Left lung (tissue), 10 donors: ENCODE results near the gene TJP2. TPM values are rescaled to one million over a fixed set of nuclear protein-coding genes. Genes with fewer than 3 reads are reported as not detected.

Source experiments
- ATAC-seq: fragments of 200-7000 bp; cut with Tn5 transposase; one replicate; pipeline ENCODE4 v1.9.1; 2020; ENCODE audit warnings: moderate library complexity
- DNase-seq, 4 donors: peaks; one replicate each; pipeline ENCODE4 v3.0.0-alpha.2; 2013 to 2020
- H3K27ac ChIP-seq, 2 donors: fragments of 200-600 bp; sonication (generic) in 1 of 2; one replicate each; pipeline versions ENCODE4 v1.5.0 to v1.8.0; 2020 to 2021
- H3K27me3 ChIP-seq, 2 donors: fragments of 200-600 bp; sonication (generic) in 1 of 2; one replicate each; pipeline versions ENCODE4 v1.5.0 to v1.8.0; 2020 to 2021
- H3K36me3 ChIP-seq, 2 donors: fragments of 200-600 bp; sonication (generic) in 1 of 2; one replicate each; pipeline versions ENCODE4 v1.5.0 to v1.8.0; 2020 to 2021
- H3K4me1 ChIP-seq, 2 donors: fragments of 200-600 bp; one replicate each; pipeline ENCODE4 v1.8.0; 2021
- H3K4me3 ChIP-seq, 2 donors: fragments of 200-600 bp; sonication (generic) in 1 of 2; one replicate each; pipeline versions ENCODE4 v1.5.0 to v1.8.0; 2020 to 2021; ENCODE audit warnings: mild to moderate bottlenecking in 1 of 2
- H3K9me3 ChIP-seq, 2 donors: fragments of 200-600 bp; sonication (generic) in 1 of 2; one replicate each; pipeline versions ENCODE4 v1.5.0 to v1.8.0; 2020 to 2021
- CTCF ChIP-seq, 2 donors: fragments of 200-600 bp; sonication (generic) in 1 of 2; IDR thresholded peaks; one replicate each; pipeline versions ENCODE4 v1.5.0 to v1.8.0; 2021; ENCODE audit warnings: antibody characterized with exemption in 2 of 2
- intact Hi-C, 2 donors: fragments of 100-400 bp; cut with DNase I; formaldehyde crosslinking; loops; one replicate each; pipeline versions ENCODE4 v1.11.2 to v1.14.2; 2022
- polyA plus RNA-seq, 6 donors: library from polyadenylated mRNA; unstranded; fragments of 120-200 nt; gene quantifications; one replicate each; pipeline ENCODE4 v1.2.1, GENCODE V29; 2013; ENCODE audit not compliant: insufficient read length in 6 of 6
- total RNA-seq, 2 donors: library from RNA; stranded (reverse); fragmentation: NEBNext Ultra II Directional; extraction: Animal tissue kit (Norgen Biotek cat#: 25700); gene quantifications; one replicate each; pipeline ENCODE4 v1.2.1, GENCODE V29; 2021
- donor health status: DM: no; HTN: yes; CAD: no.
- donor health status: DM: no; HTN: no; CAD: no.

TJP2 gene
- total and polyA plus RNA-seq, 8 donors, result 93.0 to 139 (median 114) TPM

- intact Hi-C loops, result no loop called here
- no peak overlapping the region for H3K4me3 ChIP-seq
- no peak overlapping the region for H3K27ac ChIP-seq
- peaks cover 0 to 7% of the 10 kb centered on the region in 2 donors for H3K4me1 ChIP-seq
- DNase-seq (no peak), ATAC-seq (no peak)
- H3K27me3 ChIP-seq, result no peaks in the 10 kb centered on the region
- no peaks in the 10 kb centered on the region for H3K9me3 ChIP-seq
- no peaks in the 10 kb centered on the region for H3K36me3 ChIP-seq
- no peak for TF ChIP-seq CTCF (IDR thresholded peaks at IDR 0.05)
Observed at GRCh38 chr9:69139596-69139995, 34.5 kb upstream of the TJP2 start.

GRCh38 chr9:69140123-69140735 is 33.8 kb upstream of the TJP2 start:
- DNase-seq (no peak), ATAC-seq (no peak)
- peaks cover 0 to 7% of the 10 kb centered on the region in 2 donors for H3K4me1 ChIP-seq
- no peaks in the 10 kb centered on the region for H3K36me3 ChIP-seq
- no peak overlapping the region for H3K4me3 ChIP-seq
- no peaks in the 10 kb centered on the region for H3K27me3 ChIP-seq
- intact Hi-C loops, result no loop called here
- no peaks in the 10 kb centered on the region for H3K9me3 ChIP-seq
- no peak overlapping the region for H3K27ac ChIP-seq
- TF ChIP-seq CTCF (IDR thresholded peaks at IDR 0.05), result no peak

- Histone ChIP-seq H3K27ac (no peak overlapping the region), H3K36me3 (no peaks in the 10 kb centered on the region), H3K4me1 (peaks cover 0 to 7% of the 10 kb centered on the region in 2 donors), H3K4me3 (no peak overlapping the region), H3K27me3 (no peaks in the 10 kb centered on the region), H3K9me3 (no peaks in the 10 kb centered on the region)
- no peak for DNase-seq
- TF ChIP-seq CTCF (IDR thresholded peaks at IDR 0.05), result no peak
- ATAC-seq, result no peak
- intact Hi-C loops, result no loop called here
Observed at GRCh38 chr9:69141851-69142250, 32.2 kb upstream of the TJP2 start.

GRCh38 chr9:69143291-69143690 is 30.8 kb upstream of the TJP2 start:
- no peak for TF ChIP-seq CTCF (IDR thresholded peaks at IDR 0.05)
- no peak for ATAC-seq

GRCh38 chr9:69145144-69145715 is 28.8 kb upstream of the TJP2 start:
- ATAC-seq (no peak), DNase-seq (no peak)
- intact Hi-C loops, result no loop called here
- peaks cover 11 to 22% of the 10 kb centered on the region in 2 donors for H3K4me1 ChIP-seq
- no peak overlapping the region for H3K4me3 ChIP-seq
- no peak for TF ChIP-seq CTCF (IDR thresholded peaks at IDR 0.05)
- H3K27me3 ChIP-seq, result no peaks in the 10 kb centered on the region
- H3K36me3 ChIP-seq, result no peaks in the 10 kb centered on the region
- no peak overlapping the region for H3K27ac ChIP-seq
- H3K9me3 ChIP-seq, result no peaks in the 10 kb centered on the region

More at GRCh38 chr9:69143291-69143690, 30.8 kb upstream of the TJP2 start:
- intact Hi-C loops, result no loop called here
- Histone ChIP-seq H3K4me3 (no peak overlapping the region), H3K27ac (peak overlapping the region in 1 of 2 donors; percentile 9), H3K4me1 (peaks cover 0 to 7% of the 10 kb centered on the region in 2 donors), H3K27me3 (no peaks in the 10 kb centered on the region), H3K36me3 (no peaks in the 10 kb centered on the region), H3K9me3 (no peaks in the 10 kb centered on the region)
- no peak for DNase-seq
